Right lobe of liver (tissue), 6 donors: ENCODE data around the gene HPS1. TPM values are rescaled to one million over a fixed set of nuclear protein-coding genes. Genes with fewer than 3 reads are reported as not detected.

ENCODE experiments used
- ATAC-seq, 4 donors: fragments of 200-7000 bp; cut with Tn5 transposase; one replicate each; pipeline ENCODE4 v1.9.1; 2020; ENCODE audit warnings: mild to moderate bottlenecking in 4 of 4, moderate library complexity in 4 of 4
- DNase-seq, 3 donors: peaks; one replicate each; pipeline ENCODE4 v3.0.0-alpha.2; 2020
- H3K27ac ChIP-seq, 3 donors: fragments of 200-600 bp; one replicate each; pipeline ENCODE4 v1.8.0; 2022
- H3K27me3 ChIP-seq, 2 donors: fragments of 200-600 bp; one replicate each; pipeline ENCODE4 v1.8.0; 2022
- H3K36me3 ChIP-seq, 4 donors: fragments of 200-600 bp; sonication (generic) in 1 of 4; one replicate each; pipeline versions ENCODE4 v1.5.1 to v1.8.0; 2017 to 2022; ENCODE audit warnings: control low read depth in 1 of 4
- H3K4me1 ChIP-seq, 4 donors: fragments of 200-600 bp; sonication (generic) in 1 of 4; one replicate each; pipeline versions ENCODE4 v1.5.1 to v1.8.0; 2017 to 2022; ENCODE audit warnings: control low read depth in 1 of 4
- H3K4me3 ChIP-seq, 3 donors: fragments of 200-600 bp; one replicate each; pipeline ENCODE4 v1.8.0; 2022
- H3K9me3 ChIP-seq, 4 donors: fragments of 200-600 bp; sonication (generic) in 1 of 4; one replicate each; pipeline versions ENCODE4 v1.5.1 to v1.8.0; 2017 to 2022; ENCODE audit warnings: control low read depth in 1 of 4
- POLR2A ChIP-seq: fragments of 450-650 bp; IDR thresholded peaks from one replicate; pipeline ENCODE4 v1.6.1; 2017; ENCODE audit warnings: antibody characterized with exemption, mild to moderate bottlenecking
- WGBS: methylation state at CpG from one replicate; pipeline ENCODE4 v1.1.6; 2018; ENCODE audit warnings: low coverage, low lambda C conversion rate; ENCODE audit not compliant: insufficient coverage; ENCODE audit errors: missing lambda C conversion rate; 5-methylcytosine and 5-hydroxymethylcytosine counted together
- intact Hi-C, 2 donors: fragments of 100-400 bp; cut with DNase I; formaldehyde crosslinking; loops; one replicate each; pipeline versions ENCODE4 v1.11.2 to v1.14.1; 2022
- total RNA-seq, 6 experiments: library from RNA; depleted of rRNA in 2 of 6; stranded (reverse); fragments of >200 nt in 2 of 6; fragmentation: NEBNext Ultra II Directional in 3 of 6; extraction: Animal tissue kit (Norgen Biotek cat#: 25700) in 3 of 6; gene quantifications; one replicate each; pipeline versions ENCODE4 v1.1.0 to v1.2.4, GENCODE V29; 2016 to 2023
- TF ChIP-seq, protein P1 (sequence below), 4 donors: fragments of 200-600 bp in 3 of 4; fragments of 450-650 bp in 1 of 4; IDR thresholded peaks; one replicate each; pipeline versions ENCODE4 v1.5.1 to v1.8.0; 2016 to 2022; ENCODE audit warnings: antibody characterized with exemption in 4 of 4, mild to moderate bottlenecking in 2 of 4
- donor health status: DM: no; HTN: yes; CAD: no.
- donor health status: DM: no; HTN: no; CAD: no.
- donor health status: DM: no; HTN: no; CAD: no.
- donor health status: DM: no; HTN: yes; CAD: no.
- donor health status: DM: no; HTN: yes; CAD: no.

Gene HPS1
- total RNA-seq, 6 experiments from 2014 or later: 18.2 to 44.5 (median 32.0) TPM

- WGBS: 95% methylated on average over 7 of the region's 22 CpGs
- no peaks in the 10 kb centered on the region for H3K9me3 ChIP-seq
- no peaks in the 10 kb centered on the region for H3K4me1 ChIP-seq
- peaks cover 0 to 61% (median 23%) of the 10 kb centered on the region in 4 donors for H3K36me3 ChIP-seq
- TF ChIP-seq, protein P1, sequence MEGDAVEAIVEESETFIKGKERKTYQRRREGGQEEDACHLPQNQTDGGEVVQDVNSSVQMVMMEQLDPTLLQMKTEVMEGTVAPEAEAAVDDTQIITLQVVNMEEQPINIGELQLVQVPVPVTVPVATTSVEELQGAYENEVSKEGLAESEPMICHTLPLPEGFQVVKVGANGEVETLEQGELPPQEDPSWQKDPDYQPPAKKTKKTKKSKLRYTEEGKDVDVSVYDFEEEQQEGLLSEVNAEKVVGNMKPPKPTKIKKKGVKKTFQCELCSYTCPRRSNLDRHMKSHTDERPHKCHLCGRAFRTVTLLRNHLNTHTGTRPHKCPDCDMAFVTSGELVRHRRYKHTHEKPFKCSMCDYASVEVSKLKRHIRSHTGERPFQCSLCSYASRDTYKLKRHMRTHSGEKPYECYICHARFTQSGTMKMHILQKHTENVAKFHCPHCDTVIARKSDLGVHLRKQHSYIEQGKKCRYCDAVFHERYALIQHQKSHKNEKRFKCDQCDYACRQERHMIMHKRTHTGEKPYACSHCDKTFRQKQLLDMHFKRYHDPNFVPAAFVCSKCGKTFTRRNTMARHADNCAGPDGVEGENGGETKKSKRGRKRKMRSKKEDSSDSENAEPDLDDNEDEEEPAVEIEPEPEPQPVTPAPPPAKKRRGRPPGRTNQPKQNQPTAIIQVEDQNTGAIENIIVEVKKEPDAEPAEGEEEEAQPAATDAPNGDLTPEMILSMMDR (IDR thresholded peaks at IDR 0.05): no peak
- no peak for TF ChIP-seq POLR2A
- no peak overlapping the region for H3K4me3 ChIP-seq
- intact Hi-C loops: no loop called here
- ATAC-seq (no peak), DNase-seq (no peak)
- H3K27me3 ChIP-seq: no peaks in the 10 kb centered on the region
- no peak overlapping the region for H3K27ac ChIP-seq
Observed at GRCh38 chr10:98429320-98430072, 17.2 kb downstream of the HPS1 start.

DNA sequence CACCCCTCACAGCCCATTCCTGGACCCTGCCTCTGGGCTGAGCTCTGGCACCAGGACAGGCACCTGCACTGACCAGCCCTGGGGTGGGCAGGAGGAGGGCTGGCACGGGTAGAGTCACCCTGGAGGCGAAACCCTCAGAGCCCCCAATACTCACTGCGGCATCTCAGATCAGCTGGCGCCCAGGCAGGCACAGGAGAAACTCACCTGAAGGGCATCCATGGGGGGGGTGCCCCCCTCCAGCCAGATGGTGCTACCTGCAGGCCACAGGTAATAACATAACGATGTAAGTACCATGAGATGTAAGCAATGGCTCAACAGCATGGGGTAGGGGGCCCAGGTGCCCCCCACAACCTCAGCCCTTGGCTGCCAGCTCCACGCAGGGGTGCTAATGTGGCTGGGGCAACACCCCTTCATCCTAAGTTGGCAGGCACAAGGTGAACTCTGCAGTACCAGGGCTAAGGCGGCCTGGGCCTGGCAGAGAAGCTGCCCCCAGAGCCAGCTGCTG is 19.7 kb downstream of the HPS1 start:
- ATAC-seq: no peak
- Histone ChIP-seq H3K27ac (no peak overlapping the region), H3K27me3 (no peaks in the 10 kb centered on the region), H3K9me3 (no peaks in the 10 kb centered on the region), H3K4me1 (no peaks in the 10 kb centered on the region), H3K36me3 (peaks cover 0 to 46% (median 13%) of the 10 kb centered on the region in 4 donors), H3K4me3 (no peak overlapping the region)
- TF ChIP-seq, protein P1 (IDR thresholded peaks at IDR 0.05): no peak
- no peak for TF ChIP-seq POLR2A
- WGBS: 100% methylated on average over 1 of the region's 7 CpGs
- intact Hi-C loops: no loop called here
- DNase-seq: no peak

GRCh38 chr10:98425511-98426352 is 21.0 kb downstream of the HPS1 start:
- intact Hi-C loops: no loop called here
- DNase-seq (no peak), ATAC-seq (peak; percentile 64 to 74 (median 68))
- H3K4me3 ChIP-seq: no peak overlapping the region
- H3K27me3 ChIP-seq: no peaks in the 10 kb centered on the region
- H3K4me1 ChIP-seq: peaks cover 0 to 9% (median 4%) of the 10 kb centered on the region in 4 donors
- H3K9me3 ChIP-seq: no peaks in the 10 kb centered on the region
- 67% methylated on average over 7 of the region's 21 CpGs for WGBS
- peaks cover 0 to 33% (median 8%) of the 10 kb centered on the region in 4 donors for H3K36me3 ChIP-seq
- H3K27ac ChIP-seq: no peak overlapping the region
- TF ChIP-seq, protein P1 (IDR thresholded peaks at IDR 0.05): peak; percentile 62 to 78 (median 74)
- no peak for TF ChIP-seq POLR2A

- WGBS: 64% methylated on average over 6 of the region's 23 CpGs
- DNase-seq (no peak), ATAC-seq (no peak)
- Histone ChIP-seq H3K27ac (no peak overlapping the region), H3K27me3 (no peaks in the 10 kb centered on the region), H3K4me3 (no peak overlapping the region), H3K36me3 (peaks cover 0 to 24% (median 1%) of the 10 kb centered on the region in 4 donors), H3K4me1 (peaks cover 0 to 19% (median 8%) of the 10 kb centered on the region in 4 donors), H3K9me3 (no peaks in the 10 kb centered on the region)
- intact Hi-C loops: no loop called here
- TF ChIP-seq, protein P1 (IDR thresholded peaks at IDR 0.05): no peak
- no peak for TF ChIP-seq POLR2A
Observed at GRCh38 chr10:98424295-98425254, 22.2 kb downstream of the HPS1 start.
